Activated gamma-delta T cell treated with Interleukin-2 at 50 U/mL for 16 hours (primary cell): ENCODE results near the gene OXT.
"Not testable (repeated sequence)": the region's sequence is repeated elsewhere in the genome, so short reads cannot be mapped to it uniquely, and the experiment has no call there.

Source experiments
- DNase-seq: peaks from one replicate; pipeline ENCODE4 v3.0.0-alpha.2; 2020

OXT gene

DNA sequence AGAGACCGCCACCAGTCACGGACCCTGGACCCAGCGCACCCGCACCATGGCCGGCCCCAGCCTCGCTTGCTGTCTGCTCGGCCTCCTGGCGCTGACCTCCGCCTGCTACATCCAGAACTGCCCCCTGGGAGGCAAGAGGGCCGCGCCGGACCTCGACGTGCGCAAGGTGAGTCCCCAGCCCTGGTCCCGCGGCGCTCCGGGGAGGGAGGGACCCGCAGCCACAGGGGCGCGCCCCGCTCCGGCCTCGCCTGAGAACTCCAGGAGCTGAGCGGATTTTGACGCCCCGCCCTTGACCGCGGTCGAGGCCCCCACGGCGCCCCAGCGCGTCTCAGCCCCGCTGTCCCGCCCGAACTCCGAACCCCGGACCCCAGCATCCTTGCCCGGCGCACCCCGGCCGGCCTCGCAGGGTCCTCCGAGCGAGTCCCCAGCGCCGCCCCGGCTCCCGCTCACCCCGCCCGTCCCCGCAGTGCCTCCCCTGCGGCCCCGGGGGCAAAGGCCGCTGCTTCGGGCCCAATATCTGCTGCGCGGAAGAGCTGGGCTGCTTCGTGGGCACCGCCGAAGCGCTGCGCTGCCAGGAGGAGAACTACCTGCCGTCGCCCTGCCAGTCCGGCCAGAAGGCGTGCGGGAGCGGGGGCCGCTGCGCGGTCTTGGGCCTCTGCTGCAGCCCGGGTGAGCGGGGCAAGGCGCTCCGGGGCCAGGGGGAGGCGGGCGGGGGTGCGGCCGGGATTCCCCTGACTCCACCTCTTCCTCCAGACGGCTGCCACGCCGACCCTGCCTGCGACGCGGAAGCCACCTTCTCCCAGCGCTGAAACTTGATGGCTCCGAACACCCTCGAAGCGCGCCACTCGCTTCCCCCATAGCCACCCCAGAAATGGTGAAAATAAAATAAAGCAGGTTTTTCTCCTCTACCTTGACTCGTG lies at the start of gene OXT:
Gene OXT (plus strand): TSS at position 11 of the 920 bp plus-strand sequence. CDS start 36 bp downstream, at position 47.
- peak; percentile 64 for DNase-seq

DNA sequence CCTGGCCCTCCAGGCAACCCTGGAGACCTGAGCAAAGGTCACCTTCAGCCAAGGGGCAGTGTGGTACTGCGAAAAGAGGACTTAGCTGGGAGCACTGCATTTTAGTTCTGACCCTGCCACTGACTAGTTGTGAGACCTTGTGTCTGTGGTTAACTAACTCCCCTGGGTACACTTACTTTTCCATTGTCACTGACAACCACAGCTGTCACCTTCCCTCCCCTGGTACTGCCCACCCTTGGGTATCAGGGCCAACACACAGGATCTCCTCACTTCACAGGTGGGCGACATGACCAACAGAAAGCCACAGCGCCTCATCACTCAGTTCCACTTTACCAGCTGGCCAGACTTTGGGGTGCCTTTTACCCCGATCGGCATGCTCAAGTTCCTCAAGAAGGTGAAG lies 49.6 kb upstream of the OXT start:
- no peak for DNase-seq

- DNase-seq: not testable (repeated sequence)
These were observed 48.6 kb upstream of the OXT start for GRCh38 chr20:3022559-3023490.

DNA sequence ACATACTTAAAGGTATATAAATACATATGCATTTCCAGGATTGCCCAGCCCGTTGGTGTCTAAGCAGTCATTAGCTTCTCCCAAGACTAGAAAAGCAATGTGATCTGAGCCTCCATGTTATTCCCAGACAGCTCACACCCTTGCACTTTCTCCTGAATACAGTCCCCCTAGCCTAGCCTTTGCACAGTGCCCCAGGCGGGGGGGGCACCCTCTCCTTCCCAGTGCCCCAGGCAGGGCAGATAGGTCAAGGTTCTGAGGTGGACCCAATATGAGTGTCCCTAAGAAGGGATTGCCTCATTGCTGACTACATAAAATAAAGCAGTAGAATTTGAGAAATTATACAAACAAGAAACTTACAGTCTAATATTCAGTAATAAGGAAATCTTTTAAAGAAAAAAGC lies 43.4 kb upstream of the OXT start:
- DNase-seq: no peak

- DNase-seq: no peak
These were observed 39.8 kb upstream of the OXT start for GRCh38 chr20:3031524-3032147.

- no peak for DNase-seq
These were observed 38.8 kb upstream of the OXT start for GRCh38 chr20:3032624-3033023.

DNA sequence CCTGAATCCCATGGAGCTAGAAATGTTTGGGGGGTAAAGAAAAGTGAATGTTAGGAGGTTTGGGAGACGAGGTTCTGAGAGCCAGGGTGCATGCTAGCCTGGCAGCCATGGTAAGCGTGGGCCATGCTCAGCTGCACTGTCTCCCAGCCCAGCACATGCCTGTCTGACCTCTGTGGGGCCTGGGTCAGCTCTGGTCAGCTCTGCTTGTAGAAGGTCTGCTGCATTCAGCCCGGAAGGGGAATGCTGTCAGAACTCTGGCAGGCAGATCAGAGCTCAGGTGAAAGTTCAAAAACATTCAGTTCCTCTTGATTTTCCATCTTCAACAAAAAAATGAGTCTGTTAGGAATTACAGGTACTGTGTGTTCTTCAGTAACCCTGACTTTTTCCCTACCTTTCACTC lies 33.8 kb upstream of the OXT start:
- no peak for DNase-seq

DNA sequence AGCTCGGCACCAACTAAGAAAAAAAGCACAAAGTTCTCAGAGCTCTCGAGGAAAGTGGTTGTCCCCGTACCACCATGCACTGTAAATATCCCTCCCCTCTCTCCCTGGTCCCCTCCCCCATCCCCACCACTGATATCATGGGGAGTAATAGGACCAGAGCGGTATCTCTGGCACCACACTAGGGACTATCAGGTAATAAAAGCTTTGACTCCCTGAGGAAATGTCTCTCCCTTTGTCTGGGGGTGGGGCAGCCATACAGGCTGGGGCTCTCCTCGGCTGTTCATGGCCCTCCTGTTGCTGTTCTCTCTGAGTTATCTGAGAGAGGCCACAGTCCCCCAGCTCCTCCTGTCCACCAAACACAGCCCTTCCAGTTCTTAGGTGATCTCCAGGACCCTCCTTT lies 33.0 kb upstream of the OXT start:
- no peak for DNase-seq

- no peak for DNase-seq
These were observed 32.0 kb upstream of the OXT start for GRCh38 chr20:3039426-3039825.

GRCh38 chr20:3040086-3040485 lies 31.3 kb upstream of the OXT start:
- DNase-seq: no peak

GRCh38 chr20:3041854-3042409 lies 29.5 kb upstream of the OXT start:
- no peak for DNase-seq

GRCh38 chr20:3042625-3043024 lies 28.8 kb upstream of the OXT start:
- DNase-seq: no peak

GRCh38 chr20:3043322-3043721 lies 28.1 kb upstream of the OXT start, which contains the start of gene GNRH2:
Gene GNRH2 (plus strand): TSS chr20:3043622. CDS start chr20:3044415, 793 bp downstream.
- DNase-seq: no peak

DNA sequence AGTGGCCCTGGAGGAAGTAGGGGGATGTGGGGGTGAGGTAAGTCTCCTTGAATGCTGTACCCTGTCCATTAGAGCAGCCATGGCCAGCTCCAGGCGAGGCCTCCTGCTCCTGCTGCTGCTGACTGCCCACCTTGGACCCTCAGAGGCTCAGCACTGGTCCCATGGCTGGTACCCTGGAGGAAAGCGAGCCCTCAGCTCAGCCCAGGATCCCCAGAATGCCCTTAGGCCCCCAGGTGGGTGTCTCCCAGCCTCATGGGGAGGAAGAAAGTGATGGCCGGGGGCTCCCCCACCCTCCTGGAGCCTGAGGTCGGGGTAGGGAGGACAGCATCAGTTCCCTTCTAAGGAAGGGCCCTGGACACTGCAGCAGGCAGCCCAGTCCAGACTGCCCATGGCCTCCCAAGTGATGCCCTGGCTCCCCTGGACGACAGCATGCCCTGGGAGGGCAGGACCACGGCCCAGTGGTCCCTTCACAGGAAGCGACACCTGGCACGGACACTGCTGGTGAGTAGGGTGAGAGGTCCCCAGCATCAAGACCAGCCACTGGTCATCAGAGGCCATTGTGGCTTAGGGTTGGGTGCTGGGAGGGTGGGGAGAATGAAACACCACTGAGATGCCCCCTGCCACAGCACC lies 27.0 kb upstream of the OXT start:
- no peak for DNase-seq

DNA sequence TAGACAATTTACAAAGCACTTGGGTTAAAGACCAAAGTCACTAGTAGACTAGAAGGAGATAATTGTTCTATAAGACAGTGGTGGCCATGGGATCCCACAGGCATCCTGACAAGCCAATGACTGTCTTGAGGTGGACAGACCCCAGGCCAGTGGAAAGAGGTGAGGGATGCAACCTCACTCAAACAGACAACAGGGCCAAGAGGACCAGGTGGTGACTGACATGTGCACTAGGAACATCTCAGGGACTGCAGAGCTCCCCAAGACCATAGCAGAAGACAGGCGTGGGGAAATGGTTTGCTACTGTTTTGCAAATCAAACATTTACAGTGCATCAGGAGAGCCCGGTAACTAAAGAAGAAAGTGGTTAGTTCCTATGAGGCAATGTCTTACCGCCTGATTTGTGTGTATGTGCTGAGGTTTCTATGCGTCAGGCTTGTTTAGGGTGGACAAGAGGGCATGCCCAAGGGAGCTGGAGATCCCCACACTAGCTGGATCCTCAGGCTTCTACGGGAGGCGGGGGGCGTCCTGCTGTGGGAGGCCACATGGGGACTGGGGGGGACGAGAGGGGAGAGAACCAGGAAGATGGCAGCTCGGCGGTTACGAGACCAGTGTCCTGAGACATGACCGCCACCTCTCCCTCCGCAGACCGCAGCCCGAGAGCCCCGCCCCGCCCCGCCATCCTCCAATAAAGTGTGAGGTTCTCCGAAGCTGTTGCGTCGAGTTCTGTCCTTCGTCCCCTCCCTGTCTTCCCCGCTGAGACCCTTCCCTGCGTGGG lies 26.2 kb upstream of the OXT start:
- peak; percentile 33 for DNase-seq

- peak; percentile 71 for DNase-seq
These were observed 25.4 kb upstream of the OXT start, which contains the start of gene MRPS26 for GRCh38 chr20:3045816-3046676. Gene MRPS26 (plus strand): TSS chr20:3046052. CDS start chr20:3046069, 17 bp downstream.

DNA sequence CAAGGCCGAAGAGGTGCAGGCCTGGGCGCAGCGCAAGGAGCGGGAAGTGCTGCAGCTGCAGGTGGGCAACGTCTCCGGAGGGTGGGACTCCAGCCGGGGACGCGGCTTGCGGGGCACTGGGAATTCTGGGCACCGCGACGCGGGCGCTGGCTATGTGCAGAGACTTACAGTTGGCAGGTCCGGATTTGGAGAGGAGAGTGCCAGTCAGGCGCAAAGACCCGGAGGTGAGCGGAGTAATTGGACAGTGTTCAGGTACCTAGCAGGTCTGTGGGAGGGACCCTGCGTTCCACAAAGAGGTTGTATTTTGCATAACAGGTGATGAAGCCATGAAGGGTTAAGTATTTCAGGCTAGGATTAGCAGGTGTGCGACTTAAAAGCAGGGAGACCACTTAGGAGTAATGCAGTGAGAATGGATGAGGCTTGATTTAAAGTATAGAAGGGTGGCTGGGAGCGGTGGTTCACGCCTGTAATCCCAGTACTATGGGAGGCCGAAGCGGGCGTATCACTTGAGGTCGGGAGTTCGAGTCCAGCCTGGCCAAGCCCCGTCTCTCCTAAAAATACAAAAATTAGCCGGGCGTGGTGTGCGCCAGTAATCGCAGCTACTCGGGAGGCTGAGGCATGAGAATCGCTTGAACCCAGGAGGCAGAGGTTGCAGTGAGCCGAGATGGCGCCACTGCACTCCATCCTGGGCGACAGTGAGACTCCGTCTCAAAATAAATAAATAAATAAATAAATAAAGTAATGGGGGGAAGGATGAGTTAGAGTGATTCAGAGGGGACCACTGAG lies 24.6 kb upstream of the OXT start:
- DNase-seq: no peak

- DNase-seq: no peak
These were observed 23.7 kb upstream of the OXT start for GRCh38 chr20:3047486-3048419.
